Measurements from ENCODE around the gene ADGRG2. TPM values are rescaled to one million over a fixed set of nuclear protein-coding genes. Genes with fewer than 3 reads are reported as not detected.

ADGRG2 gene
- total and polyA plus RNA-seq, 9 of the 15 experiments (the other 6 are each of a cell fraction or from before 2014, with no cell fraction given): 0.03 TPM; not detected in 8

- Histone ChIP-seq H3K36me3 (ENCODE audit: control insufficient read depth, insufficient read depth, low read length) (no peaks in the 10 kb centered on the region), H3K4me1 (replicated peaks in 1 of 2; ENCODE audit: control insufficient read depth in 2 of 2, insufficient read depth in 2 of 2, low read length in 2 of 2) (no peaks in the 10 kb centered on the region), H3K9ac (ENCODE audit: insufficient read depth in 1 of 2, low read depth in 2 of 2, low read length in 2 of 2) (no peak overlapping the region), H3K4me2 (ENCODE audit: insufficient read depth, low read length) (no peak overlapping the region), H3K9me3 (replicated peaks; ENCODE audit: control insufficient read depth, insufficient read depth, low read depth, low read length) (no peaks in the 10 kb centered on the region), H3K4me3 (no peak overlapping the region), H3K9me1 (ENCODE audit: control insufficient read depth, insufficient read depth, low read length) (no peaks in the 10 kb centered on the region), H2AFZ (ENCODE audit: low read depth, low read length) (no peak overlapping the region), H3K27me3 (ENCODE audit: control insufficient read depth in 2 of 2, insufficient read depth in 2 of 2, low read length in 2 of 2) (no peaks in the 10 kb centered on the region), H3K27ac (ENCODE audit: extremely low read depth, low read depth, low read length) (no peak overlapping the region), H4K20me1 (replicated peaks; ENCODE audit: control insufficient read depth, insufficient read depth, low read length) (no peaks in the 10 kb centered on the region), H3K79me2 (ENCODE audit: control insufficient read depth, insufficient read depth, low read length) (0 out of 3 replicates have a peak, but pooled peaks cover 3% of the 10 kb centered on the region)
- ChIA-PET POLR2A (interaction anchor here (0.8 to 1.6 kb wide), 2 partner anchors 11 to 13 kb away, joined by 3 read pairs; no protein-coding TSS in a partner anchor), CTCF (ENCODE audit: low intra/inter-chr PET ratio) (no interaction called here)
- in situ Hi-C loops (cut with MboI) (no loop called here), intact Hi-C loops (cut with micrococcal nuclease) (no loop called here)
- WGBS (ENCODE audit: insufficient coverage, low coverage, missing lambda C conversion rate): 35% methylated on average over 2 of the region's 2 CpGs
- ATAC-seq (no peak), DNase-seq (ENCODE audit: extremely low read depth in 1 of 4, low spot score in 3 of 4) (no peak), FAIRE-seq (no peak)
- TF ChIP-seq NBN (IDR thresholded peaks at IDR 0.05; ENCODE audit: low read depth): no peak
- no peak for TF ChIP-seq ZNF184 (CRISPR knock-in tag; IDR thresholded peaks at IDR 0.05)
- no peak for TF ChIP-seq RAD51 (IDR thresholded peaks at IDR 0.05; ENCODE audit: borderline replicate concordance, low read depth)
- TF ChIP-seq CBX1 (IDR thresholded peaks at IDR 0.05; ENCODE audit: low read depth): no peak
- no peak for TF ChIP-seq MYNN (IDR thresholded peaks at IDR 0.05)
- TF ChIP-seq MYNN (CRISPR knock-in tag; IDR thresholded peaks at IDR 0.05): no peak
- TF ChIP-seq EHMT2 (IDR thresholded peaks at IDR 0.05): no peak
- TF ChIP-seq, protein P1, sequence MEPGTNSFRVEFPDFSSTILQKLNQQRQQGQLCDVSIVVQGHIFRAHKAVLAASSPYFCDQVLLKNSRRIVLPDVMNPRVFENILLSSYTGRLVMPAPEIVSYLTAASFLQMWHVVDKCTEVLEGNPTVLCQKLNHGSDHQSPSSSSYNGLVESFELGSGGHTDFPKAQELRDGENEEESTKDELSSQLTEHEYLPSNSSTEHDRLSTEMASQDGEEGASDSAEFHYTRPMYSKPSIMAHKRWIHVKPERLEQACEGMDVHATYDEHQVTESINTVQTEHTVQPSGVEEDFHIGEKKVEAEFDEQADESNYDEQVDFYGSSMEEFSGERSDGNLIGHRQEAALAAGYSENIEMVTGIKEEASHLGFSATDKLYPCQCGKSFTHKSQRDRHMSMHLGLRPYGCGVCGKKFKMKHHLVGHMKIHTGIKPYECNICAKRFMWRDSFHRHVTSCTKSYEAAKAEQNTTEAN (CRISPR knock-in tag; IDR thresholded peaks at IDR 0.05): no peak
- no TSS peak for BruUV-seq (replicated peaks)
Observed at GRCh38 chrX:18971506-18971905, 150.8 kb downstream of the ADGRG2 start.

Data from K562 (cell line).